Measurements from ENCODE around the gene RAB3C.
A peak's percentile ranks its signal among the peaks of the same experiment; 100 is the strongest.

The RAB3C gene

GRCh38 chr5:58746321-58746720 lies 163.4 kb downstream of the RAB3C start:
- no peaks in the 10 kb centered on the region for H3K36me3 ChIP-seq (ENCODE audit: insufficient read depth, low read length)
- no peak for DNase-seq (ENCODE audit: low read depth, low spot score)
- H3K27ac ChIP-seq = no peak overlapping the region
- H3K9ac ChIP-seq (ENCODE audit: insufficient read length) = no peak overlapping the region
- TF ChIP-seq POLR2AphosphoS5 (IDR thresholded peaks at IDR 0.05; ENCODE audit: borderline replicate concordance, low read depth, low read length) (no peak), FOXP2 (optimal IDR thresholded peaks at IDR 0.05; ENCODE audit: control extremely low read depth, extremely low read length, insufficient read depth) (no peak), EZH2 (IDR thresholded peaks at IDR 0.05) (no peak)
- H3K4me3 ChIP-seq = no peak overlapping the region
- H3K9me3 ChIP-seq (ENCODE audit: low read depth, low read length) = no peaks in the 10 kb centered on the region

- no peak for DNase-seq (ENCODE audit: low read depth, low spot score)
- no peak overlapping the region for H3K9ac ChIP-seq (ENCODE audit: insufficient read length)
- no peaks in the 10 kb centered on the region for H3K36me3 ChIP-seq (ENCODE audit: insufficient read depth, low read length)
- H3K4me3 ChIP-seq = no peak overlapping the region
- no peaks in the 10 kb centered on the region for H3K9me3 ChIP-seq (ENCODE audit: low read depth, low read length)
- TF ChIP-seq POLR2AphosphoS5 (IDR thresholded peaks at IDR 0.05; ENCODE audit: borderline replicate concordance, low read depth, low read length) = no peak
- TF ChIP-seq EZH2 (IDR thresholded peaks at IDR 0.05) = no peak
- no peak for TF ChIP-seq FOXP2 (optimal IDR thresholded peaks at IDR 0.05; ENCODE audit: control extremely low read depth, extremely low read length, insufficient read depth)
- peak overlapping the region; percentile 6; the same call in 1 of the 2 replicates for H3K27ac ChIP-seq
Observed at GRCh38 chr5:58750036-58750435, 167.2 kb downstream of the RAB3C start.

GRCh38 chr5:58751222-58751837 lies 168.5 kb downstream of the RAB3C start:
- Histone ChIP-seq H3K9ac (ENCODE audit: insufficient read length) (peak overlapping the region; percentile 53), H3K4me3 (peak overlapping the region; percentile 62), H3K27ac (peak overlapping the region; percentile 93), H3K9me3 (ENCODE audit: low read depth, low read length) (no peaks in the 10 kb centered on the region), H3K36me3 (ENCODE audit: insufficient read depth, low read length) (no peaks in the 10 kb centered on the region)
- DNase-seq (ENCODE audit: low read depth, low spot score) = no peak
- TF ChIP-seq EZH2 (IDR thresholded peaks at IDR 0.05) (no peak), FOXP2 (optimal IDR thresholded peaks at IDR 0.05; ENCODE audit: control extremely low read depth, extremely low read length, insufficient read depth) (no peak), POLR2AphosphoS5 (IDR thresholded peaks at IDR 0.05; ENCODE audit: borderline replicate concordance, low read depth, low read length) (no peak)

GRCh38 chr5:58752104-58752503 lies 169.2 kb downstream of the RAB3C start:
- Histone ChIP-seq H3K9me3 (ENCODE audit: low read depth, low read length) (no peaks in the 10 kb centered on the region), H3K9ac (ENCODE audit: insufficient read length) (no peak overlapping the region), H3K27ac (peak overlapping the region; percentile 93), H3K4me3 (peak overlapping the region; percentile 62), H3K36me3 (ENCODE audit: insufficient read depth, low read length) (no peaks in the 10 kb centered on the region)
- TF ChIP-seq EZH2 (IDR thresholded peaks at IDR 0.05) = no peak
- peak; percentile 64 for TF ChIP-seq FOXP2 (optimal IDR thresholded peaks at IDR 0.05; ENCODE audit: control extremely low read depth, extremely low read length, insufficient read depth)
- peak; percentile 24; the same call in 1 of the 2 replicates for TF ChIP-seq POLR2AphosphoS5 (IDR thresholded peaks at IDR 0.05; ENCODE audit: borderline replicate concordance, low read depth, low read length)
- DNase-seq (ENCODE audit: low read depth, low spot score) = peak; percentile 88

GRCh38 chr5:58753446-58753845 lies 170.6 kb downstream of the RAB3C start:
- H3K9me3 ChIP-seq (ENCODE audit: low read depth, low read length) = no peaks in the 10 kb centered on the region
- DNase-seq (ENCODE audit: low read depth, low spot score) = no peak
- no peaks in the 10 kb centered on the region for H3K36me3 ChIP-seq (ENCODE audit: insufficient read depth, low read length)
- no peak overlapping the region for H3K9ac ChIP-seq (ENCODE audit: insufficient read length)
- H3K4me3 ChIP-seq = no peak overlapping the region
- no peak overlapping the region for H3K27ac ChIP-seq
- TF ChIP-seq FOXP2 (optimal IDR thresholded peaks at IDR 0.05; ENCODE audit: control extremely low read depth, extremely low read length, insufficient read depth) (no peak), POLR2AphosphoS5 (IDR thresholded peaks at IDR 0.05; ENCODE audit: borderline replicate concordance, low read depth, low read length) (no peak), EZH2 (IDR thresholded peaks at IDR 0.05) (no peak)

GRCh38 chr5:58754250-58754649 lies 171.4 kb downstream of the RAB3C start:
- Histone ChIP-seq H3K9ac (ENCODE audit: insufficient read length) (no peak overlapping the region), H3K9me3 (ENCODE audit: low read depth, low read length) (no peaks in the 10 kb centered on the region), H3K4me3 (no peak overlapping the region), H3K27ac (no peak overlapping the region), H3K36me3 (ENCODE audit: insufficient read depth, low read length) (no peaks in the 10 kb centered on the region)
- TF ChIP-seq EZH2 (IDR thresholded peaks at IDR 0.05) (no peak), FOXP2 (optimal IDR thresholded peaks at IDR 0.05; ENCODE audit: control extremely low read depth, extremely low read length, insufficient read depth) (no peak), POLR2AphosphoS5 (IDR thresholded peaks at IDR 0.05; ENCODE audit: borderline replicate concordance, low read depth, low read length) (no peak)
- DNase-seq (ENCODE audit: low read depth, low spot score) = no peak

GRCh38 chr5:58755397-58755796 lies 172.5 kb downstream of the RAB3C start:
- no peak for DNase-seq (ENCODE audit: low read depth, low spot score)

GRCh38 chr5:58759745-58760144 lies 176.9 kb downstream of the RAB3C start:
- Histone ChIP-seq H3K27ac (no peak overlapping the region), H3K36me3 (ENCODE audit: insufficient read depth, low read length) (no peaks in the 10 kb centered on the region), H3K9ac (ENCODE audit: insufficient read length) (no peak overlapping the region), H3K4me3 (no peak overlapping the region), H3K9me3 (ENCODE audit: low read depth, low read length) (no peaks in the 10 kb centered on the region)
- TF ChIP-seq FOXP2 (optimal IDR thresholded peaks at IDR 0.05; ENCODE audit: control extremely low read depth, extremely low read length, insufficient read depth) = no peak
- TF ChIP-seq EZH2 (IDR thresholded peaks at IDR 0.05) = no peak
- no peak for TF ChIP-seq POLR2AphosphoS5 (IDR thresholded peaks at IDR 0.05; ENCODE audit: borderline replicate concordance, low read depth, low read length)
- DNase-seq (ENCODE audit: low read depth, low spot score) = no peak

More at GRCh38 chr5:58755397-58755796, 172.5 kb downstream of the RAB3C start:
- no peaks in the 10 kb centered on the region for H3K9me3 ChIP-seq (ENCODE audit: low read depth, low read length)
- no peak overlapping the region for H3K9ac ChIP-seq (ENCODE audit: insufficient read length)
- H3K27ac ChIP-seq = no peak overlapping the region
- H3K4me3 ChIP-seq = no peak overlapping the region
- TF ChIP-seq FOXP2 (optimal IDR thresholded peaks at IDR 0.05; ENCODE audit: control extremely low read depth, extremely low read length, insufficient read depth) = no peak
- no peak for TF ChIP-seq POLR2AphosphoS5 (IDR thresholded peaks at IDR 0.05; ENCODE audit: borderline replicate concordance, low read depth, low read length)
- no peak for TF ChIP-seq EZH2 (IDR thresholded peaks at IDR 0.05)
- no peaks in the 10 kb centered on the region for H3K36me3 ChIP-seq (ENCODE audit: insufficient read depth, low read length)

GRCh38 chr5:58760222-58760621 lies 177.3 kb downstream of the RAB3C start:
- no peak overlapping the region for H3K4me3 ChIP-seq
- H3K27ac ChIP-seq = no peak overlapping the region
- no peaks in the 10 kb centered on the region for H3K9me3 ChIP-seq (ENCODE audit: low read depth, low read length)
- no peaks in the 10 kb centered on the region for H3K36me3 ChIP-seq (ENCODE audit: insufficient read depth, low read length)
- TF ChIP-seq FOXP2 (optimal IDR thresholded peaks at IDR 0.05; ENCODE audit: control extremely low read depth, extremely low read length, insufficient read depth) (no peak), POLR2AphosphoS5 (IDR thresholded peaks at IDR 0.05; ENCODE audit: borderline replicate concordance, low read depth, low read length) (no peak), EZH2 (IDR thresholded peaks at IDR 0.05) (no peak)
- no peak for DNase-seq (ENCODE audit: low read depth, low spot score)
- no peak overlapping the region for H3K9ac ChIP-seq (ENCODE audit: insufficient read length)

Measured in SK-N-MC (cell line).